ENCODE measurements around the gene GUCA2A. TPM values are rescaled to one million over a fixed set of nuclear protein-coding genes. Genes with fewer than 3 reads are reported as not detected.

The GUCA2A gene
- total and polyA plus RNA-seq, 2 of the 13 experiments (the other 11 are each of a cell fraction or from before 2014, with no cell fraction given) = not detected

DNA sequence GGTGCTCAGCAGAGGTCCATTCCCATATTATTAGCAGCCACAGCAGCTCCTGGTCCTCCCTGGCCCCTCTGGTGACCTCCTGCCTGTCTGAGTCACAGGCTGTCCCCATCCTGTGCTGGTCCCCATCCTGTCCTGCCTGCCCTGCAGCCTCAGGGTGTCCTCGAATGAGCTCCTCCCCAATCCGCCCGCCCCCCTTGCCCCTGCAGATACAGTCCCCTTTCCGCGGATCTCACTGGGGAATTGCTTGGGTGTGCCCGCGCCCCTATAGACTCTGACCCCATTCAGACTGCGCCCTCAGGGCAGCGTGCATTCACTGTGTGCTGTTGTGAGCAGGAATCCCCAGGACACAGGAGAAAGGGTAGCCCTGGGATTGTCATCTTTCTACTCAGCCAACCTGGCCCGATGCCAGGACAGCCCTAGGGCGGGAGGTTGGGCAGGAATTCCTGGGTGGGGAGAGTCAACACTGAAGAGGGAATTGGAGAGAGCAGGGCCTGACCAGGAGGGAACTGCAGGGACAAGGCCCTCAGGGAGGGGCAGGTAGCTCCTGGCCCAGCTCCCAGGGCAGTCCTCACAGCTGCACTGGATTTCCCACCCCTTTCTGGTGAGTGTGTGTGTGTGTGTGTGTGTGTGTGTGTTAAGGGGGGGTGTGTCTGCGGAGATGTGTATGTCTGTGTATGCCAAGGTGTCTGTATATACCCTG is 1.1 kb upstream of the GUCA2A start:
- no peak overlapping the region for H2AFZ ChIP-seq (ENCODE audit: low read length)
- CTCF ChIA-PET (ENCODE audit: low intra/inter-chr PET ratio, low total read pairs) = no interaction called here
- TF ChIP-seq ZNF484 (CRISPR knock-in tag; IDR thresholded peaks at IDR 0.05; ENCODE audit: borderline replicate concordance, low read depth) = no peak
- TF ChIP-seq NFKBIZ (CRISPR knock-in tag; IDR thresholded peaks at IDR 0.05) = no peak
- TF ChIP-seq KDM3A (CRISPR knock-in tag; IDR thresholded peaks at IDR 0.05; ENCODE audit: low read depth) = no peak
- TF ChIP-seq GATAD2A (CRISPR knock-in tag; IDR thresholded peaks at IDR 0.05) = 0 out of 2 replicates have a peak, but pooled peaks have one; percentile 38
- peak; percentile 84 for TF ChIP-seq HIVEP1 (CRISPR knock-in tag; IDR thresholded peaks at IDR 0.05)
- TF ChIP-seq ZNF772 (CRISPR knock-in tag; IDR thresholded peaks at IDR 0.05) = no peak
- TF ChIP-seq, protein P1, sequence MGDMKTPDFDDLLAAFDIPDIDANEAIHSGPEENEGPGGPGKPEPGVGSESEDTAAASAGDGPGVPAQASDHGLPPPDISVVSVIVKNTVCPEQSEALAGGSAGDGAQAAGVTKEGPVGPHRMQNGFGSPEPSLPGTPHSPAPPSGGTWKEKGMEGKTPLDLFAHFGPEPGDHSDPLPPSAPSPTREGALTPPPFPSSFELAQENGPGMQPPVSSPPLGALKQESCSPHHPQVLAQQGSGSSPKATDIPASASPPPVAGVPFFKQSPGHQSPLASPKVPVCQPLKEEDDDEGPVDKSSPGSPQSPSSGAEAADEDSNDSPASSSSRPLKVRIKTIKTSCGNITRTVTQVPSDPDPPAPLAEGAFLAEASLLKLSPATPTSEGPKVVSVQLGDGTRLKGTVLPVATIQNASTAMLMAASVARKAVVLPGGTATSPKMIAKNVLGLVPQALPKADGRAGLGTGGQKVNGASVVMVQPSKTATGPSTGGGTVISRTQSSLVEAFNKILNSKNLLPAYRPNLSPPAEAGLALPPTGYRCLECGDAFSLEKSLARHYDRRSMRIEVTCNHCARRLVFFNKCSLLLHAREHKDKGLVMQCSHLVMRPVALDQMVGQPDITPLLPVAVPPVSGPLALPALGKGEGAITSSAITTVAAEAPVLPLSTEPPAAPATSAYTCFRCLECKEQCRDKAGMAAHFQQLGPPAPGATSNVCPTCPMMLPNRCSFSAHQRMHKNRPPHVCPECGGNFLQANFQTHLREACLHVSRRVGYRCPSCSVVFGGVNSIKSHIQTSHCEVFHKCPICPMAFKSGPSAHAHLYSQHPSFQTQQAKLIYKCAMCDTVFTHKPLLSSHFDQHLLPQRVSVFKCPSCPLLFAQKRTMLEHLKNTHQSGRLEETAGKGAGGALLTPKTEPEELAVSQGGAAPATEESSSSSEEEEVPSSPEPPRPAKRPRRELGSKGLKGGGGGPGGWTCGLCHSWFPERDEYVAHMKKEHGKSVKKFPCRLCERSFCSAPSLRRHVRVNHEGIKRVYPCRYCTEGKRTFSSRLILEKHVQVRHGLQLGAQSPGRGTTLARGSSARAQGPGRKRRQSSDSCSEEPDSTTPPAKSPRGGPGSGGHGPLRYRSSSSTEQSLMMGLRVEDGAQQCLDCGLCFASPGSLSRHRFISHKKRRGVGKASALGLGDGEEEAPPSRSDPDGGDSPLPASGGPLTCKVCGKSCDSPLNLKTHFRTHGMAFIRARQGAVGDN (CRISPR knock-in tag; IDR thresholded peaks at IDR 0.05) = peak; percentile 47; the same call in 1 of the 2 replicates
- peak; percentile 47; the same call in 1 of the 2 replicates for TF ChIP-seq FOXP4 (CRISPR knock-in tag; IDR thresholded peaks at IDR 0.05)
- TF ChIP-seq ZNF563 (CRISPR knock-in tag; IDR thresholded peaks at IDR 0.05) = peak; percentile 98
- no peak for TF ChIP-seq ZBTB7A (CRISPR knock-in tag; IDR thresholded peaks at IDR 0.05)
- TF ChIP-seq GABPA (IDR thresholded peaks at IDR 0.05; ENCODE audit: low read depth, low read length) = peak; percentile 15; the same call in 1 of the 2 replicates
- TF ChIP-seq GABPA (CRISPR knock-in tag; IDR thresholded peaks at IDR 0.05; ENCODE audit: low read depth) = no peak
- TF ChIP-seq U2AF2 (IDR thresholded peaks at IDR 0.05; ENCODE audit: low read depth, low read length) = no peak
- peak; percentile 85 for TF ChIP-seq PATZ1 (CRISPR knock-in tag; IDR thresholded peaks at IDR 0.05)
- TF ChIP-seq ZNF678 (CRISPR knock-in tag; IDR thresholded peaks at IDR 0.05) = no peak

More for the DNA sequence above, 1.1 kb upstream of the GUCA2A start:
- H4K20me1 ChIP-seq (ENCODE audit: insufficient read depth, low read length) = no peaks in the 10 kb centered on the region
- H3K4me2 ChIP-seq (ENCODE audit: low read depth, low read length) = peak overlapping the region; percentile 55
- H3K9me3 ChIP-seq (ENCODE audit: low read length) = no peaks in the 10 kb centered on the region
- peaks cover 0 to 16% of the 10 kb centered on the region in 2 experiments; a peak in 2 of 5 replicates for H3K27me3 ChIP-seq (ENCODE audit: control insufficient read depth in 1 of 2, insufficient read depth in 2 of 2, low read length in 2 of 2)
- H3K4me1 ChIP-seq (ENCODE audit: insufficient read depth, low read length) = peaks cover 44% of the 10 kb centered on the region
- DNase-seq (ENCODE audit: low spot score) = peak; percentile 87
- no peak overlapping the region for H3K27ac ChIP-seq (ENCODE audit: extremely low read length, insufficient read depth, low read length)
- H3K79me2 ChIP-seq (ENCODE audit: insufficient read depth, low read length) = no peaks in the 10 kb centered on the region
- POLR2A ChIA-PET = no interaction called here
- H3K36me3 ChIP-seq (replicated peaks in 1 of 2; ENCODE audit: control insufficient read depth in 1 of 2, insufficient read depth in 2 of 2, low read length in 2 of 2) = no peaks in the 10 kb centered on the region
- 2% methylated on average over 8 of the region's 12 CpGs for WGBS (ENCODE audit: low lambda C conversion rate)
- intact Hi-C loops (cut with micrococcal nuclease; ENCODE audit: unreplicated experiment) (no loop called here), in situ Hi-C loops (cut with HindIII; ENCODE audit: extremely low pct_ligation_motif_present, low pct_unique_long_range_greater_than_20kb) (no loop called here)
- peak overlapping the region in 1 of 3 experiments; percentile 41; a peak in 1 of 6 replicates for H3K4me3 ChIP-seq (replicated peaks in 1 of 3; ENCODE audit: insufficient read depth in 1 of 3, low read depth in 2 of 3, low read length in 3 of 3)
- no peak overlapping the region for H3K9ac ChIP-seq (ENCODE audit: insufficient read depth, low read depth, low read length)
- peak; percentile 74 for ATAC-seq
- no TSS peak for BruUV-seq (replicated peaks)
- peak; percentile 77 for FAIRE-seq

All from HepG2 (cell line).